ENCODE results near the gene ISG20. TPM values are rescaled to one million over a fixed set of nuclear protein-coding genes. Genes with fewer than 3 reads are reported as not detected.

ISG20 gene
- total RNA-seq, 1 experiment from 2014 or later, result 6.4 TPM

- no peak for DNase-seq
- no peaks in the 10 kb centered on the region for H3K36me3 ChIP-seq (ENCODE audit: control insufficient read depth, insufficient read depth, low read length)
- no peaks in the 10 kb centered on the region for H3K9me3 ChIP-seq
- Mint-ChIP-seq H3K36me3 (ENCODE audit: insufficient read depth, unreplicated experiment) (no peaks in the 10 kb centered on the region), H3K4me3 (ENCODE audit: unreplicated experiment) (no peak overlapping the region), H3K4me1 (ENCODE audit: low read depth, unreplicated experiment) (no peaks in the 10 kb centered on the region), H3K27me3 (ENCODE audit: insufficient read depth, unreplicated experiment) (peaks cover 15% of the 10 kb centered on the region), H3K9me3 (ENCODE audit: unreplicated experiment) (no peaks in the 10 kb centered on the region), H3K27ac (ENCODE audit: unreplicated experiment) (no peak overlapping the region)
- TF ChIP-seq CTCF (IDR thresholded peaks at IDR 0.05; ENCODE audit: insufficient read depth in 1 of 2, low read depth in 1 of 2, low read length in 1 of 2, severe bottlenecking in 1 of 2, unreplicated experiment in 1 of 2), result no peak
- POLR2A ChIA-PET, result interaction anchor here (0.9 kb wide), 1 partner anchor 29 kb away, joined by 3 read pairs; the partner anchor contains the start of gene ISG20
- CTCF ChIA-PET, result no interaction called here
- no peaks in the 10 kb centered on the region for H3K27me3 ChIP-seq (replicated peaks; ENCODE audit: control insufficient read depth, insufficient read depth, low read length)
- H3K4me1 ChIP-seq, result no peaks in the 10 kb centered on the region
- no peak overlapping the region for H3K4me3 ChIP-seq (ENCODE audit: low read depth, low read length)
- no TSS peak for BruUV-seq (replicated peaks)
- intact Hi-C loops (cut with micrococcal nuclease; ENCODE audit: unreplicated experiment), result no loop called here
Observed at GRCh38 chr15:88609344-88610090, 29.3 kb upstream of the ISG20 start.

- no peaks in the 10 kb centered on the region for H3K36me3 ChIP-seq (ENCODE audit: control insufficient read depth, insufficient read depth, low read length)
- no peaks in the 10 kb centered on the region for H3K9me3 ChIP-seq
- POLR2A ChIA-PET, result no interaction called here
- H3K4me3 Mint-ChIP-seq (ENCODE audit: unreplicated experiment), result no peak overlapping the region
- no peaks in the 10 kb centered on the region for H3K4me1 Mint-ChIP-seq (ENCODE audit: low read depth, unreplicated experiment)
- no peaks in the 10 kb centered on the region for H3K27me3 ChIP-seq (replicated peaks; ENCODE audit: control insufficient read depth, insufficient read depth, low read length)
- TF ChIP-seq CTCF (IDR thresholded peaks at IDR 0.05; ENCODE audit: insufficient read depth in 1 of 2, low read depth in 1 of 2, low read length in 1 of 2, severe bottlenecking in 1 of 2, unreplicated experiment in 1 of 2), result no peak
- peaks cover 13% of the 10 kb centered on the region for H3K27me3 Mint-ChIP-seq (ENCODE audit: insufficient read depth, unreplicated experiment)
- H3K9me3 Mint-ChIP-seq (ENCODE audit: unreplicated experiment), result no peaks in the 10 kb centered on the region
- intact Hi-C loops (cut with micrococcal nuclease; ENCODE audit: unreplicated experiment), result no loop called here
- BruUV-seq (replicated peaks), result no TSS peak
- CTCF ChIA-PET, result no interaction called here
- H3K27ac Mint-ChIP-seq (ENCODE audit: unreplicated experiment), result no peak overlapping the region
- DNase-seq, result no peak
- peaks cover 12% of the 10 kb centered on the region for H3K4me1 ChIP-seq
- H3K4me3 ChIP-seq (ENCODE audit: low read depth, low read length), result no peak overlapping the region
- no peaks in the 10 kb centered on the region for H3K36me3 Mint-ChIP-seq (ENCODE audit: insufficient read depth, unreplicated experiment)
Observed at GRCh38 chr15:88610701-88611231, 28.1 kb upstream of the ISG20 start.

- Histone ChIP-seq H3K9me3 (no peaks in the 10 kb centered on the region), H3K36me3 (ENCODE audit: control insufficient read depth, insufficient read depth, low read length) (no peaks in the 10 kb centered on the region), H3K27me3 (replicated peaks; ENCODE audit: control insufficient read depth, insufficient read depth, low read length) (no peaks in the 10 kb centered on the region), H3K4me3 (ENCODE audit: low read depth, low read length) (no peak overlapping the region), H3K4me1 (peaks cover 13% of the 10 kb centered on the region)
- Mint-ChIP-seq H3K27me3 (ENCODE audit: insufficient read depth, unreplicated experiment) (peaks cover 7% of the 10 kb centered on the region), H3K4me1 (ENCODE audit: low read depth, unreplicated experiment) (no peaks in the 10 kb centered on the region), H3K9me3 (ENCODE audit: unreplicated experiment) (no peaks in the 10 kb centered on the region), H3K36me3 (ENCODE audit: insufficient read depth, unreplicated experiment) (no peaks in the 10 kb centered on the region), H3K4me3 (ENCODE audit: unreplicated experiment) (no peak overlapping the region), H3K27ac (ENCODE audit: unreplicated experiment) (no peak overlapping the region)
- BruUV-seq (replicated peaks), result no TSS peak
- DNase-seq, result no peak
- ChIA-PET POLR2A (no interaction called here), CTCF (no interaction called here)
- intact Hi-C loops (cut with micrococcal nuclease; ENCODE audit: unreplicated experiment), result no loop called here
- TF ChIP-seq CTCF (IDR thresholded peaks at IDR 0.05; ENCODE audit: insufficient read depth in 1 of 2, low read depth in 1 of 2, low read length in 1 of 2, severe bottlenecking in 1 of 2, unreplicated experiment in 1 of 2), result no peak
Observed at GRCh38 chr15:88612186-88612796, 26.5 kb upstream of the ISG20 start.
